GF-D8 (cell line): ENCODE data around the gene CD93.

Experiments used
- DNase-seq: peaks from one replicate; lab custom pipeline; 2025; lab: John Stamatoyannopoulos, UW

Gene CD93

GRCh38 chr20:23082846-23083552 is 3.1 kb downstream of the CD93 start:
- no peak for DNase-seq

- no peak for DNase-seq
Observed at GRCh38 chr20:23081263-23081819, 4.8 kb downstream of the CD93 start.

- DNase-seq: no peak
Observed at GRCh38 chr20:23080521-23080920, 5.6 kb downstream of the CD93 start.

GRCh38 chr20:23079926-23080325 is 6.2 kb downstream of the CD93 start:
- DNase-seq: no peak

DNA sequence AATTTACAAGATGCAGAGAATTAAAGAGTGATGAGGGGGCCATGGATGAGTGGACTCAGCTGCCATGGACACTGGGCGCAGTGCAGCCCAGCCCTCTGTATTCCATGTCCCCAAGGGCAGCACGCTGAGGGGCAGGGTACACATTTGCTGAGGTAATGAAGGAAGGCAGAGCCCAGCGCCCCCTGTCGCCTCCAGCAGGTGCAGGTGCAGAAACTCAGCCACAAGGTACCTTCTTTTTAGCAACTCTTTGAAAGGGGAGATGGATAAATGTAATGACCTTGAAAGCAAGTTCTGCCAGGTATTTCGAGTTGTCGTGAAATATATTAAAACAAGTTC is 7.1 kb downstream of the CD93 start:
- DNase-seq: no peak

- DNase-seq: no peak
Observed at GRCh38 chr20:23078351-23079015, 7.6 kb downstream of the CD93 start.

GRCh38 chr20:23077277-23077676 is 8.8 kb downstream of the CD93 start:
- DNase-seq: no peak

GRCh38 chr20:23074052-23074451 is 12.1 kb downstream of the CD93 start:
- no peak for DNase-seq

DNA sequence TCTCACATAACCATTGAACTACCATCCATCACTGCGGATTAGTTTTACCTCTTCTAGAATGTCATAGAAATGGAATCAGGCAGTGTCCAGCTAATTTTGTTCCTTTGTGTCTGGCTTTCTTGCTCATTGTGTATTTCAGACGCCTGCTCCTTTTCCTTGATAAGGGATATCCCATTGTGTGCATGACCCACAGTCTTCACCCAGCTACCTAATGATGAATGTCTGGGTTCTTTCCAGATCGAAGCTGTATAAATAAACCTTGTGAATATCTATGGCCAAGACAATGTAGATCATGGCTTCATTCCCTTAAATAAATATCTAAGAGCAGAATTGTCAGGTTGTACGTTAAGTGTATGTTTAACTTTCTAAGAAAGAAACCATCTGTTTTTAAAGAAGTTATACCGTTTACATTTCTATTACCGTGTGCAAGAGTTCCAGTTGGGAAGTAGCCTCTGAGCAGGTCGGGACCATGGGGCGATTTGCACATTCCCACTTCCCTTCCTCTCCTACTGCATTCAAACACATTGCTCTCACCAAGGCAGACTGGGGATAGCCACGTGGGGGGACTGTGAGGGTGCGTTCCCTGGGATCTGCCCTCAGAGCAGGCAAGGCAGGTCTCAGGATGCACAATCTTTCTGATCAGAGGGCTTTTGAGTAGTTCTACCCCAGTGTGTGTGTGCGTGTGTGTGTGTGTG is 13.1 kb downstream of the CD93 start:
- no peak for DNase-seq

- no peak for DNase-seq
Observed at GRCh38 chr20:23071996-23072395, 14.1 kb downstream of the CD93 start.

- DNase-seq: no peak
Observed at GRCh38 chr20:23071398-23071797, 14.7 kb downstream of the CD93 start.

DNA sequence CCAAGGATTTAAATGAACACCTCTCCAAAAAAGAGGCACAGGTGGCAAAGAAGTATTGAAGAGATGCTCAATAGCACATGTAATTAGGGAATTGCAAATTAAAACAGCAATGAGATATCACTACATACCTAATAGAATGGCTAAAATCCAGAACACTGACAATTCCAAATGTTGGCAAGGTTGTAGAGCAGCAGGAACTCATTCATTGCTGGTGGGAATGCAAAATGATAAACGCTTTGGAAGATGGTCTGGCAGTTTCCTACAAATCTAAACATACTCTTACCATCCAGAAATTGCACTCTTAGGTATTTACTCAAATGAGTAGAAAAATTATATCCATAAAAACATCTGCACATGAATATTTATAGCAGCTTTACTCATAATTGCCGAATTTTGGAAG is 17.0 kb downstream of the CD93 start:
- no peak for DNase-seq

DNA sequence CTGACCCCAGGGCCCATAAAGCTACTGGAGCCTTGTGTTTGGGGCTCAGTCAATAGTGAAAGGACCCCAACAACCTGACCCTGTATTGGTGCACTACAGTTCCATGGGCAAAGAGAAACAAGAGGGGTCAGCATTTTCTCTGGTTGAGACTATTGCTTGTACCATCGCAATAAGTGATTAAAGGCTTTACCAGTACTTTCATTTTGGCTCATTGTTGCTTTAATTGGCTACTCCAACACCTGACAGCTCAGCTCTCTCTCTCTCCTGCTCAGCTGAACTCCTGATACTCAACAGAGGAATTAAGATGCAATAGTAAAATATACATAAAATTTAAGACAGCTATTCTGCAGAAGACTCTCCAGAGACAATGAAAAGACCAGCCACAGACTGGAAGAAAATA is 17.8 kb downstream of the CD93 start:
- DNase-seq: no peak

DNA sequence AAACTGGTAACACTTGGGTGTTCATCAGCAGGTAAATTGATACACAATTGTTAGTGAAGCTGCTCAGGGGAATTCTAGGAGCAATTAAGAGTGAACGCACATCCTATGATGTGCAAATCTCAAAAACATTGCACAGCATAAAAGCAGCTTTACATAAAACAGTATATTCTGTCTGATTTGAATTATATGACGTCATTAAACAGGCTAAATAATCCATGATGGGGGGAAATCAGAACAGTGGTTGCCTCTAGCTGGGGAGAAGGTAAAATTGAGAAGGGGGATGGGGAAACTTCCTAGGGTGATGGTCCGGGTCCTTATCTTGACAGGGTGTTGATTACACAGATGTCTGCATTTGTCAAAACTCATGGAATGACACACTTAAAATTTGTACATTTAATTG is 19.4 kb downstream of the CD93 start:
- no peak for DNase-seq

DNA sequence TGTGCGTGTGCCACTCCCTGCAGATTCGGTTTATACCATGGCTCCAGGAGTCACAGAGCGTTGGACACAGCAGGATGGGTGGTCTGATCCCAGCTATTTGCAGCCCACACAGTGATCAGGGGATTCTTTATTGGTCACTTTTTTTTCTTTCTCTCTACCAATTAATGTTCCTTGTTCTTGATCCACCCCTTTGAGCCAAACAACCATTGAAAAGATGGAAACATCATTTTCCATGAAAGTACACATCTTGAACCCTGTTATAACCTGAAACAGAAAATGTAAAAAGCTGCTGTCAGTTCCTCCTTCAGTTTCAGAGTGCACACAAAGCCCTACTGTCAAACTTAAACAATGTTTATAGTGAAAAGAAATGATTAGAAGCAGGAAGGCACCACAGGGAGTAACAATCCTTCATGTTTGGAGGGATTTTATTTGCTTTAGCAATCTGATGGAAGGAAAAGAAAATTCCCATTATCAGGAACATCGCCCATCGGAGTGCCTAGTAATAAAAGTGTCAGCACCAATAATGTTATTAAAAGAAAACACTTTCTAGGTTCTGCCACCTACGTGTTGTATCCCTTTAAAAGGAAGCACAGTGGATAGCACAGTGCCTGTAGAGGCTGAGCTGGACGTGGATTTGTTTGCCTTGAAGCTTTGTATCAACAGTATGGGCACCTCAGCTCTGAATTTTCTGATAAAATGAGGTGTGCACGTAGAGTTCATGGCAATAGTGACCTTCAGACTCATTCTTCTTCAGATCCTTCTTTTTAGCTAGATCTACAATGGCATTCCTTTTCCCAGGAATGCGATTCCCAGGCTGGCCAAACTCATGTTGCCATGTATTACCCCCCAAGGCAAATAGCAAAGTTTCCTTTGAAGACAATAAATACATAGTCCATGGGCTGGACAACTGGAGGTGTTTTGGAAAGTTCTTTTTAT is 20.6 kb downstream of the CD93 start:
- no peak for DNase-seq

- DNase-seq: no peak
Observed at GRCh38 chr20:23063581-23063980, 22.5 kb downstream of the CD93 start.

GRCh38 chr20:23063168-23063567 is 23.0 kb downstream of the CD93 start:
- no peak for DNase-seq

DNA sequence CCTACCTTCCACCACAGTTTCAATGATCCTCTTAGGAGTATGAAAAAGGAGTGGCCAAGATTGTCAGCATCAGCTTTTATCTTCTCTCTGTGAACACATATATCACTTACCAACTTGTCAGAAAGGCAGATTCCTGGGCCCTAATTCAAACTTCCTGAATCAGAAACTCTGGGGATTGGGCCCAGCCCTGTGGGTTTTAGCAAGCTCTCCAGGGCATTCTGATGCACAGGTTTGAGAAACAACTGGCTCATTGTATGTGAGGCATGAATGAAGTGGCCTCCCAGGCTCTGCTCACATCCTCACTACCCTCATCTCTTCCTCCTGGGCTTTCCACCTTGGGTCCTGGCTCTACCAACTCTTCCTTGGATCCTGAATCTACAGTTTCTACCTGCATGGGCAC is 23.5 kb downstream of the CD93 start:
- DNase-seq: no peak

- DNase-seq: peak; percentile 10
Observed at GRCh38 chr20:23061734-23062561, 24.2 kb downstream of the CD93 start.

DNA sequence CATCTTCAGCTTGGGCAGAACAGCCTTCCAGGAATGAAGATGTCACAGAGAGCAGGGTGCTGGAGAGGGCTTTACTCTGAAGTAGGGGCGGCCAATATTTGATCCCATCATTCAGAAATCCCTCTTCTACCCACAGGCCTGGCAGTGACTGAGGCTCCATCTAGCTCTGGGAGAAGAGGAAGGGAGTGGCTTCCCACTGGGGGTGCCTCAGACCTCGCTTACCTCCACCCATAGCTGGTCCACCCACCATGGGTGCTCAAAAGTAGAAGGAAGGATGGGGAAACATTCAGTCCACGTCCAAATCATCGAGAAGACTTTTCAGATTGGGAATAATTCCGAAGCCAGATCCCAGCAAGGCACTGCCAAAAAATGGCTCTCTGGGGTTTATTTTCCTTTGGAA is 24.9 kb downstream of the CD93 start:
- no peak for DNase-seq

GRCh38 chr20:23060629-23061028 is 25.5 kb downstream of the CD93 start:
- DNase-seq: no peak
